Ishikawa (cell line): ENCODE data around the gene GNAL.

Experiments
- CREB1 ChIP-seq: IDR thresholded peaks from 2 replicates; pipeline ENCODE4 v1.6.1; 2012; ENCODE audit warnings: low read depth
- EGR1 ChIP-seq: IDR thresholded peaks from 2 replicates; pipeline ENCODE4 v1.6.1; 2012
- EP300 ChIP-seq: IDR thresholded peaks from 2 replicates; pipeline ENCODE4 v1.6.1; 2012; ENCODE audit warnings: borderline replicate concordance
- MAX ChIP-seq: IDR thresholded peaks from 2 replicates; pipeline ENCODE4 v1.6.1; 2012
- NFIC ChIP-seq: IDR thresholded peaks from 2 replicates; pipeline ENCODE4 v1.6.1; 2012
- RAD21 ChIP-seq: IDR thresholded peaks from 2 replicates; pipeline ENCODE4 v1.6.1; 2012; ENCODE audit warnings: low read depth
- REST ChIP-seq: IDR thresholded peaks from 2 replicates; pipeline ENCODE4 v1.6.1; 2012; ENCODE audit warnings: low read depth, mild to moderate bottlenecking
- TAF1 ChIP-seq: IDR thresholded peaks from 2 replicates; pipeline ENCODE4 v1.6.1; 2012; ENCODE audit warnings: low read depth, mild to moderate bottlenecking
- TCF12 ChIP-seq: IDR thresholded peaks from 2 replicates; pipeline ENCODE4 v1.6.1; 2012; ENCODE audit warnings: low read depth
- YY1 ChIP-seq: IDR thresholded peaks from 2 replicates; pipeline ENCODE4 v1.6.1; 2012; ENCODE audit warnings: low read depth
- ZBTB7A ChIP-seq: IDR thresholded peaks from 2 replicates; pipeline ENCODE4 v1.6.1; 2012; ENCODE audit warnings: low read depth
- TF ChIP-seq, protein P1 (sequence below): IDR thresholded peaks from 2 replicates; pipeline ENCODE4 v1.6.1; 2012

- TF ChIP-seq TAF1 (no peak), EGR1 (no peak), EP300 (no peak), REST (no peak), YY1 (no peak), ZBTB7A (no peak), TCF12 (no peak), RAD21 (no peak), MAX (no peak), NFIC (no peak), CREB1 (no peak)
- TF ChIP-seq, protein P1, sequence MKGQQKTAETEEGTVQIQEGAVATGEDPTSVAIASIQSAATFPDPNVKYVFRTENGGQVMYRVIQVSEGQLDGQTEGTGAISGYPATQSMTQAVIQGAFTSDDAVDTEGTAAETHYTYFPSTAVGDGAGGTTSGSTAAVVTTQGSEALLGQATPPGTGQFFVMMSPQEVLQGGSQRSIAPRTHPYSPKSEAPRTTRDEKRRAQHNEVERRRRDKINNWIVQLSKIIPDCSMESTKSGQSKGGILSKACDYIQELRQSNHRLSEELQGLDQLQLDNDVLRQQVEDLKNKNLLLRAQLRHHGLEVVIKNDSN: no peak
These were observed 94.8 kb downstream of the GNAL start for GRCh38 chr18:11783716-11784331.
